HEK293T (cell line): ENCODE results near the gene THOP1.

Experiments
- ARNT ChIP-seq: fragments of 450-650 bp; IDR thresholded peaks from 2 replicates; pipeline ENCODE4 v1.6.1; 2017; ENCODE audit warnings: mild to moderate bottlenecking
- BHLHE40 ChIP-seq: fragments of 450-650 bp; IDR thresholded peaks from 2 replicates; pipeline ENCODE4 v1.6.1; 2016; ENCODE audit warnings: mild to moderate bottlenecking, moderate library complexity, borderline replicate concordance
- CTBP1 ChIP-seq: fragments of 450-650 bp; IDR thresholded peaks from 2 replicates; pipeline ENCODE4 v1.6.1; 2016; ENCODE audit warnings: borderline replicate concordance
- FOXK2 ChIP-seq: fragments of 450-650 bp; IDR thresholded peaks from 2 replicates; pipeline ENCODE4 v1.6.1; 2016; ENCODE audit warnings: mild to moderate bottlenecking
- FOXM1 ChIP-seq: fragments of 450-650 bp; IDR thresholded peaks from 2 replicates; pipeline ENCODE4 v1.6.1; 2017; ENCODE audit warnings: mild to moderate bottlenecking, borderline replicate concordance
- L3MBTL2 ChIP-seq: fragments of 450-650 bp; conservative IDR thresholded peaks from 2 replicates; pipeline ENCODE4 v1.6.1; 2016; ENCODE audit warnings: mild to moderate bottlenecking
- LEF1 ChIP-seq: fragments of 450-650 bp; IDR thresholded peaks from 2 replicates; pipeline ENCODE4 v1.6.1; 2017; ENCODE audit warnings: mild to moderate bottlenecking, borderline replicate concordance
- NFRKB ChIP-seq: fragments of 450-650 bp; IDR thresholded peaks from 2 replicates; pipeline ENCODE4 v1.6.1; 2016; ENCODE audit warnings: mild to moderate bottlenecking, moderate library complexity
- PKNOX1 ChIP-seq: fragments of 450-650 bp; IDR thresholded peaks from 2 replicates; pipeline ENCODE4 v1.6.1; 2016
- SP1 ChIP-seq: fragments of 450-650 bp; IDR thresholded peaks from 2 replicates; pipeline ENCODE4 v1.6.1; 2017
- TARDBP ChIP-seq: fragments of 450-650 bp; IDR thresholded peaks from 2 replicates; pipeline ENCODE4 v1.6.1; 2016
- ZNF384 ChIP-seq: fragments of 450-650 bp; IDR thresholded peaks from 2 replicates; pipeline ENCODE4 v1.6.1; 2016

GRCh38 chr19:2774953-2775555 is 10.2 kb upstream of the THOP1 start:
- no peak for TF ChIP-seq L3MBTL2
- no peak for TF ChIP-seq BHLHE40
- TF ChIP-seq FOXM1, result no peak
- no peak for TF ChIP-seq PKNOX1
- TF ChIP-seq TARDBP, result no peak
- no peak for TF ChIP-seq ZNF384
- TF ChIP-seq LEF1, result no peak
- TF ChIP-seq SP1, result no peak
- TF ChIP-seq FOXK2, result no peak
- TF ChIP-seq ARNT, result no peak
- TF ChIP-seq NFRKB, result no peak
- TF ChIP-seq CTBP1, result no peak
